WTC11 (cell line): ENCODE results near the gene MAP1LC3B.

ENCODE experiments used
- AFF4 ChIP-seq: sonication (generic); formaldehyde crosslinking; IDR thresholded peaks from 2 replicates; pipeline ENCODE4 v1.8.1; 2023; ENCODE audit warnings: mild to moderate bottlenecking, missing genetic modification reagents, borderline replicate concordance
- CTCF ChIP-seq: fragments of 200-600 bp; IDR thresholded peaks from 2 replicates; pipeline ENCODE4 v1.8.0; 2022; ENCODE audit warnings: antibody characterized with exemption
- IRF1 ChIP-seq: sonication (generic); formaldehyde crosslinking; IDR thresholded peaks from 2 replicates; pipeline ENCODE4 v1.8.0; 2023; ENCODE audit warnings: missing genetic modification reagents
- MAX ChIP-seq: sonication (generic); formaldehyde crosslinking; IDR thresholded peaks from 2 replicates; pipeline ENCODE4 v1.8.0; 2022; ENCODE audit warnings: mild to moderate bottlenecking, missing genetic modification reagents
- MLX ChIP-seq: sonication (generic); formaldehyde crosslinking; IDR thresholded peaks from 2 replicates; pipeline ENCODE4 v1.8.1; 2023; ENCODE audit warnings: mild to moderate bottlenecking, missing genetic modification reagents, moderate library complexity
- SP1 ChIP-seq: sonication (generic); formaldehyde crosslinking; conservative IDR thresholded peaks from 2 replicates; pipeline ENCODE4 v1.8.1; 2022; ENCODE audit warnings: missing genetic modification reagents
- USF2 ChIP-seq: sonication (generic); formaldehyde crosslinking; IDR thresholded peaks from 2 replicates; pipeline ENCODE4 v1.8.1; 2023; ENCODE audit warnings: mild to moderate bottlenecking, missing genetic modification reagents, moderate library complexity
- ZBTB43 ChIP-seq: sonication (generic); formaldehyde crosslinking; IDR thresholded peaks from 2 replicates; pipeline ENCODE4 v1.8.1; 2023; ENCODE audit warnings: mild to moderate bottlenecking, missing genetic modification reagents
- ZNF512 ChIP-seq: sonication (generic); formaldehyde crosslinking; IDR thresholded peaks from 2 replicates; pipeline ENCODE4 v1.8.1; 2022; ENCODE audit warnings: missing genetic modification reagents, borderline replicate concordance

GRCh38 chr16:87451563-87452210 is 59.6 kb downstream of the MAP1LC3B start:
- TF ChIP-seq CTCF (no peak), USF2 (CRISPR knock-in tag) (no peak), IRF1 (CRISPR knock-in tag) (no peak), ZBTB43 (CRISPR knock-in tag) (no peak), AFF4 (CRISPR knock-in tag) (no peak), SP1 (CRISPR knock-in tag) (no peak), ZNF512 (CRISPR knock-in tag) (no peak), MLX (CRISPR knock-in tag) (no peak), MAX (CRISPR knock-in tag) (no peak)
